GM18526 (cell line): Measurements from ENCODE around the gene GPR156.

ENCODE experiments used
- POLR2A ChIP-seq: IDR thresholded peaks from 3 replicates; pipeline ENCODE4 v1.6.1; 2011; ENCODE audit not compliant: insufficient read length; ENCODE audit errors: extremely low read depth

Gene GPR156

GRCh38 chr3:120157113-120157512, 127.9 kb downstream of the GPR156 start:
- TF ChIP-seq POLR2A: no peak

GRCh38 chr3:120156699-120157098, 128.3 kb downstream of the GPR156 start:
- TF ChIP-seq POLR2A: no peak

GRCh38 chr3:120155108-120155507, 129.9 kb downstream of the GPR156 start:
- TF ChIP-seq POLR2A: no peak

GRCh38 chr3:120153294-120153693, 131.7 kb downstream of the GPR156 start:
- no peak for TF ChIP-seq POLR2A

- TF ChIP-seq POLR2A: no peak
Measured at GRCh38 chr3:120151791-120152190, 133.2 kb downstream of the GPR156 start.

- no peak for TF ChIP-seq POLR2A
Measured at GRCh38 chr3:120148187-120148949, 136.7 kb downstream of the GPR156 start.

GRCh38 chr3:120147072-120147871, 137.8 kb downstream of the GPR156 start:
- TF ChIP-seq POLR2A: no peak

- no peak for TF ChIP-seq POLR2A
Measured at GRCh38 chr3:120145542-120146285, 139.3 kb downstream of the GPR156 start.

GRCh38 chr3:120144267-120144666, 140.8 kb downstream of the GPR156 start:
- no peak for TF ChIP-seq POLR2A

- no peak for TF ChIP-seq POLR2A
Measured at GRCh38 chr3:120143676-120144075, 141.3 kb downstream of the GPR156 start.

- TF ChIP-seq POLR2A: no peak
Measured at GRCh38 chr3:120142236-120142635, 142.8 kb downstream of the GPR156 start.

GRCh38 chr3:120140098-120140742, 144.8 kb downstream of the GPR156 start:
- no peak for TF ChIP-seq POLR2A

GRCh38 chr3:120139140-120139539, 145.9 kb downstream of the GPR156 start:
- no peak for TF ChIP-seq POLR2A

GRCh38 chr3:120137548-120137947, 147.5 kb downstream of the GPR156 start:
- no peak for TF ChIP-seq POLR2A

GRCh38 chr3:120130656-120131055, 154.4 kb downstream of the GPR156 start:
- no peak for TF ChIP-seq POLR2A
